K562 (cell line): ENCODE data around the gene AFF2. TPM values are rescaled to one million over a fixed set of nuclear protein-coding genes. Genes with fewer than 3 reads are reported as not detected.

Experiments used
- CBFA2T3 ChIP-seq: fragments of 450-650 bp; IDR thresholded peaks from 2 replicates; pipeline ENCODE4 v1.6.1; 2017
- EGR1 ChIP-seq: fragments of 450-650 bp; conservative IDR thresholded peaks from 2 replicates; pipeline ENCODE4 v1.6.1; 2017; ENCODE audit warnings: mild to moderate bottlenecking
- FOXM1 ChIP-seq, 2 experiments: fragments of 450-650 bp in 1 of 2; sonication (generic) in 1 of 2; formaldehyde crosslinking in 1 of 2; IDR thresholded peaks; 2 replicates each; pipeline versions ENCODE4 v1.6.1 to v1.9.0; 2017 to 2022; ENCODE audit warnings: low read depth in 2 of 2, mild to moderate bottlenecking in 2 of 2, missing genetic modification reagents in 1 of 2, moderate library complexity in 1 of 2
- HMGN3 ChIP-seq: IDR thresholded peaks from 2 replicates; pipeline ENCODE4 v1.6.1; 2011; ENCODE audit warnings: borderline replicate concordance, low read depth, mild to moderate bottlenecking, mixed read lengths, low read length; ENCODE audit not compliant: insufficient read length; ENCODE audit errors: extremely low read depth
- KLF1 ChIP-seq: fragments of 450-650 bp; IDR thresholded peaks from 2 replicates; pipeline ENCODE4 v1.6.1; 2016; ENCODE audit warnings: missing genetic modification characterization, missing compliant biosample characterization
- MAZ ChIP-seq, 2 experiments: fragments of 450-650 bp in 1 of 2; sonication (generic) in 1 of 2; formaldehyde crosslinking; IDR thresholded peaks in 1 of 2; conservative IDR thresholded peaks in 1 of 2; 2 replicates each; pipeline versions ENCODE4 v1.4.0 to v1.5.0; 2020; ENCODE audit warnings: mild to moderate bottlenecking in 1 of 2, missing genetic modification reagents in 1 of 2
- MECOM ChIP-seq: fragments of 250-450 bp; sonication (Bioruptor Pico); IDR thresholded peaks from 2 replicates; pipeline ENCODE4 v1.8.0; 2022; ENCODE audit warnings: inconsistent platforms
- MEF2A ChIP-seq: IDR thresholded peaks from 2 replicates; pipeline ENCODE4 v1.6.1; 2011; ENCODE audit warnings: low read depth, mild to moderate bottlenecking, low read length, moderate library complexity; ENCODE audit not compliant: control insufficient read depth
- MTA2 ChIP-seq: fragments of 450-650 bp; IDR thresholded peaks from 2 replicates; pipeline ENCODE4 v1.6.1; 2016; ENCODE audit warnings: low read depth
- MYC ChIP-seq, 2 experiments: fragments of 250-450 bp in 1 of 2; sonication (Bioruptor Pico) in 1 of 2; IDR thresholded peaks; 2 replicates each; pipeline versions ENCODE4 v1.5.1 to v1.6.1; 2012 to 2021; ENCODE audit warnings: low read depth in 2 of 2, borderline replicate concordance in 1 of 2, improper control_type of control experiment in 1 of 2, low read length in 1 of 2, mild to moderate bottlenecking in 1 of 2, moderate library complexity in 1 of 2
- SAFB2 ChIP-seq: fragments of 200-400 bp; formaldehyde crosslinking; IDR thresholded peaks from 2 replicates; pipeline ENCODE4 v1.6.1; 2018; ENCODE audit warnings: borderline replicate concordance, low read length, low read depth, moderate library complexity; ENCODE audit not compliant: severe bottlenecking
- SP1 ChIP-seq: sonication (generic); formaldehyde crosslinking; IDR thresholded peaks from 2 replicates; pipeline ENCODE4 v1.8.1; 2022; ENCODE audit warnings: mild to moderate bottlenecking, missing genetic modification reagents
- TSC22D4 ChIP-seq: fragments of 450-650 bp; IDR thresholded peaks from 2 replicates; pipeline ENCODE4 v1.6.1; 2016; ENCODE audit warnings: missing genetic modification characterization, missing biosample characterization, control low read depth
- TSHZ1 ChIP-seq: fragments of 250-450 bp; sonication (Bioruptor Pico); IDR thresholded peaks from 2 replicates; pipeline ENCODE4 v1.4.0; 2020; ENCODE audit warnings: mild to moderate bottlenecking, moderate library complexity
- VEZF1 ChIP-seq: fragments of 200-800 bp; sonication (Bioruptor generic); IDR thresholded peaks from 2 replicates; pipeline ENCODE4 v1.6.1; 2017; ENCODE audit warnings: missing genetic modification characterization, missing compliant biosample characterization
- ZBTB26 ChIP-seq: fragments of 450-650 bp; formaldehyde crosslinking; IDR thresholded peaks from 2 replicates; pipeline ENCODE4 v1.4.0; 2022; ENCODE audit warnings: missing genetic modification characterization
- ZNF174 ChIP-seq: fragments of 250-450 bp; sonication (Bioruptor Pico); IDR thresholded peaks from 2 replicates; pipeline ENCODE4 v1.4.0; 2020; ENCODE audit warnings: mild to moderate bottlenecking
- ZNF23 ChIP-seq: fragments of 250-450 bp; sonication (Bioruptor Pico); IDR thresholded peaks from 2 replicates; pipeline ENCODE4 v1.4.0; 2020; ENCODE audit warnings: mild to moderate bottlenecking
- polyA plus RNA-seq, 8 experiments: library from polyadenylated mRNA; depleted of rRNA in 4 of 8; stranded (reverse) in 5 of 8; unstranded in 3 of 8; fragments of >200 nt; fragmentation: Nextera tagmentation in 2 of 8; fragmentation: Illumina TruSeq in 1 of 8; extraction: Ambion mirVana in 2 of 8; extraction: Trizol in 1 of 8; gene quantifications; 2 replicates each; pipeline versions ENCODE4 v1.2.1 to v1.2.3, GENCODE V29; 2011 to 2014; ENCODE audit warnings: inconsistent platforms in 1 of 8, missing spikeins in 1 of 8
- total RNA-seq, 7 experiments: library from RNA; depleted of rRNA in 6 of 7; stranded (reverse); fragments of >200 nt in 6 of 7; fragmentation: Illumina TruSeq in 2 of 7; extraction: Trizol in 2 of 7; gene quantifications; 2 replicates each; pipeline versions ENCODE4 v1.2.1 to v1.2.3, GENCODE V29; 2011 to 2021; ENCODE audit warnings: low replicate concordance in 1 of 7
- TF ChIP-seq, protein P1 (sequence below): fragments of 450-650 bp; IDR thresholded peaks from 2 replicates; pipeline ENCODE4 v1.6.1; 2016

The AFF2 gene
- total and polyA plus RNA-seq, 9 of the 15 experiments (the other 6 are each of a cell fraction or from before 2014, with no cell fraction given): 0.01 to 0.20 (median 0.07) TPM

- TF ChIP-seq MYC (IDR thresholded peaks at IDR 0.05; ENCODE audit: low read depth, low read length) (no peak), MYC (CRISPR knock-in tag; IDR thresholded peaks at IDR 0.05; ENCODE audit: borderline replicate concordance, low read depth) (no peak), HMGN3 (no peak), ZNF23 (CRISPR knock-in tag) (no peak), MTA2 (peak; percentile 31; the same call in 1 of the 2 replicates), TSC22D4 (tag) (no peak), KLF1 (tag) (no peak), VEZF1 (CRISPR knock-in tag) (no peak), ZBTB26 (no peak), SP1 (CRISPR knock-in tag) (no peak), MAZ (CRISPR knock-in tag; conservative IDR thresholded peaks at IDR 0.05 in 1 of 2, IDR thresholded peaks at IDR 0.05 in 1 of 2) (no peak), FOXM1 (IDR thresholded peaks at IDR 0.05; ENCODE audit: low read depth) (no peak), FOXM1 (CRISPR knock-in tag; IDR thresholded peaks at IDR 0.05; ENCODE audit: low read depth) (no peak), TSHZ1 (CRISPR knock-in tag) (no peak), CBFA2T3 (peak; percentile 80), MEF2A (no peak), EGR1 (no peak), ZNF174 (CRISPR knock-in tag) (no peak), SAFB2 (no peak), MECOM (no peak)
- TF ChIP-seq, protein P1, sequence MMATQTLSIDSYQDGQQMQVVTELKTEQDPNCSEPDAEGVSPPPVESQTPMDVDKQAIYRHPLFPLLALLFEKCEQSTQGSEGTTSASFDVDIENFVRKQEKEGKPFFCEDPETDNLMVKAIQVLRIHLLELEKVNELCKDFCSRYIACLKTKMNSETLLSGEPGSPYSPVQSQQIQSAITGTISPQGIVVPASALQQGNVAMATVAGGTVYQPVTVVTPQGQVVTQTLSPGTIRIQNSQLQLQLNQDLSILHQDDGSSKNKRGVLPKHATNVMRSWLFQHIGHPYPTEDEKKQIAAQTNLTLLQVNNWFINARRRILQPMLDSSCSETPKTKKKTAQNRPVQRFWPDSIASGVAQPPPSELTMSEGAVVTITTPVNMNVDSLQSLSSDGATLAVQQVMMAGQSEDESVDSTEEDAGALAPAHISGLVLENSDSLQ: no peak
These were observed 99.0 kb downstream of the AFF2 start (continued) for GRCh38 chrX:148599404-148599803.
